Neural cell (in vitro differentiated cells): ENCODE results near the gene LMOD2.

Source experiments
- EP300 ChIP-seq: fragments of 450-650 bp; conservative IDR thresholded peaks from 2 replicates; pipeline ENCODE4 v1.6.1; 2014; ENCODE audit warnings: antibody characterized with exemption, mild to moderate bottlenecking, moderate library complexity; ENCODE audit not compliant: poor library complexity, severe bottlenecking
- EZH2 ChIP-seq: fragments of 200-600, 300-800 bp; shearing (Covaris generic), sonication (generic); IDR thresholded peaks from 2 replicates; pipeline ENCODE4 v1.6.1; 2014; ENCODE audit warnings: antibody characterized with exemption, low read length, borderline replicate concordance, mild to moderate bottlenecking; ENCODE audit not compliant: insufficient read depth, poor library complexity, severe bottlenecking
- POLR2AphosphoS5 ChIP-seq: IDR thresholded peaks from 2 replicates; pipeline ENCODE4 v1.6.1; 2012
- RAD21 ChIP-seq: fragments of 450-650 bp; conservative IDR thresholded peaks from 2 replicates; pipeline ENCODE4 v1.6.1; 2014; ENCODE audit warnings: antibody characterized with exemption, mild to moderate bottlenecking, moderate library complexity
- SMC3 ChIP-seq: fragments of 450-650 bp; conservative IDR thresholded peaks from 2 replicates; pipeline ENCODE4 v1.6.1; 2014; ENCODE audit warnings: antibody characterized with exemption, mild to moderate bottlenecking, moderate library complexity; ENCODE audit not compliant: poor library complexity
- TAF1 ChIP-seq: IDR thresholded peaks from 2 replicates; pipeline ENCODE4 v1.6.1; 2012; ENCODE audit warnings: low read depth
- TF ChIP-seq, protein P1 (sequence below): fragments of 450-650 bp; IDR thresholded peaks from 2 replicates; pipeline ENCODE4 v1.5.1; 2014; ENCODE audit warnings: antibody characterized with exemption, mild to moderate bottlenecking, moderate library complexity; ENCODE audit not compliant: poor library complexity, severe bottlenecking

DNA sequence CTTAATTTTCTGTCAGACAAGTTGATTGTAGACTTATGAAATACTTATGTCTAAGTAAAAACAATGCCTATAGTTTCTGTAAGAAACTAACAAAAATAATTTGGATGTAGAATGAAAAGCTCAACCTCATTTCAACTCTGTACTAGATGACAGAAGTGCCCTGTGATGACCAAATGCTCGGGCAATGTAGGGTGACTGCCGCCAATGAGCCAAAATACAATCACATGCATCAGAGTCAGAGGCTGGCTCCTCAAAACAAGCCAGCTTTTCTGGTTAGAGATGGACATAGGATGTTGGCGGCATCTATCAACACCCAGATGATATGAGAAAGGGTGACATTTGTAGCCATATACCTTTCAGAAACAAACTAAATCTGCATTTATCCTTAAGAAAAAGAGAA, 23.9 kb downstream of the LMOD2 start:
- TF ChIP-seq SMC3 (no peak), POLR2AphosphoS5 (no peak), RAD21 (no peak), TAF1 (no peak), EZH2 (no peak), EP300 (no peak)
- TF ChIP-seq, protein P1, sequence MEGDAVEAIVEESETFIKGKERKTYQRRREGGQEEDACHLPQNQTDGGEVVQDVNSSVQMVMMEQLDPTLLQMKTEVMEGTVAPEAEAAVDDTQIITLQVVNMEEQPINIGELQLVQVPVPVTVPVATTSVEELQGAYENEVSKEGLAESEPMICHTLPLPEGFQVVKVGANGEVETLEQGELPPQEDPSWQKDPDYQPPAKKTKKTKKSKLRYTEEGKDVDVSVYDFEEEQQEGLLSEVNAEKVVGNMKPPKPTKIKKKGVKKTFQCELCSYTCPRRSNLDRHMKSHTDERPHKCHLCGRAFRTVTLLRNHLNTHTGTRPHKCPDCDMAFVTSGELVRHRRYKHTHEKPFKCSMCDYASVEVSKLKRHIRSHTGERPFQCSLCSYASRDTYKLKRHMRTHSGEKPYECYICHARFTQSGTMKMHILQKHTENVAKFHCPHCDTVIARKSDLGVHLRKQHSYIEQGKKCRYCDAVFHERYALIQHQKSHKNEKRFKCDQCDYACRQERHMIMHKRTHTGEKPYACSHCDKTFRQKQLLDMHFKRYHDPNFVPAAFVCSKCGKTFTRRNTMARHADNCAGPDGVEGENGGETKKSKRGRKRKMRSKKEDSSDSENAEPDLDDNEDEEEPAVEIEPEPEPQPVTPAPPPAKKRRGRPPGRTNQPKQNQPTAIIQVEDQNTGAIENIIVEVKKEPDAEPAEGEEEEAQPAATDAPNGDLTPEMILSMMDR, result no peak
